Measurements from ENCODE around the gene SCN2A.

DNA sequence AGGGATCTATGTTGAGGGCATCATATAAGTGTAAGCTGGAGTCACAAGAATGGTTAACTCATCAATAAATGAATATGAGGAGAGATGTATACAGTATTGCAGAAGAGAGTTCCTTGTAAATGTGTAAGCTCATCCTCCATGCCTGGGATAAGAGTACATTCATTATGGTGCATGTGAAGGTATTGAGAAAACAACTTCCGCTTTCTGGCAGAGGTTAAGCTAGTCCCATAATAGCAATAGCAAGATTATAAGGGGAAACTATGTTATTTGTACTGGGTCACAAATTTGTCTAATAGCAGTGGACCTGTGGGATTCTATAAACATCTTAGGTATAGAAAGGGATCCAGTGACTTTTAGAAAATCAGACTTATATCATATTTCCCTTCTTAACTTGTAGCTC is 44.1 kb downstream of the SCN2A start:
- TF ChIP-seq POLR2AphosphoS5 (IDR thresholded peaks at IDR 0.05; ENCODE audit: low read depth, low read length): no peak
- no peak for TF ChIP-seq POLR2A (IDR thresholded peaks at IDR 0.05; ENCODE audit: low read depth, low read length)
- TF ChIP-seq TAF1 (IDR thresholded peaks at IDR 0.05; ENCODE audit: low read depth, low read length): no peak

Measured in GM12891 (cell line).